Neural cell (in vitro differentiated cells): ENCODE measurements around the gene ADSL. TPM values are rescaled to one million over a fixed set of nuclear protein-coding genes. Genes with fewer than 3 reads are reported as not detected.

Experiments used
- H2AFZ ChIP-seq: fragments of 200-600, 300-800 bp; sonication (generic), shearing (Covaris generic); 2 replicates; pipeline ENCODE4 v1.6.0; 2014; ENCODE audit warnings: low read depth, mild to moderate bottlenecking, antibody characterized with exemption, low read length, moderate library complexity
- H3F3A ChIP-seq: fragments of 200-600 bp; shearing (Covaris generic); 2 replicates; pipeline ENCODE4 v1.6.1; 2016; ENCODE audit warnings: mild to moderate bottlenecking, moderate library complexity, mixed read lengths, antibody characterized with exemption, low read length; ENCODE audit not compliant: insufficient read depth, poor library complexity, severe bottlenecking
- H3K27ac ChIP-seq: fragments of 200-600, 300-800 bp; sonication (generic), shearing (Covaris generic); 2 replicates; pipeline ENCODE4 v1.5.1; 2014; ENCODE audit warnings: mild to moderate bottlenecking, low read length, moderate library complexity
- H3K27me3 ChIP-seq: fragments of 300-800, 200-600 bp; sonication (generic), shearing (Covaris generic); 2 replicates; pipeline ENCODE4 v1.6.0; 2014; ENCODE audit warnings: mild to moderate bottlenecking, low read depth, low read length, moderate library complexity; ENCODE audit not compliant: insufficient read depth
- H3K36me3 ChIP-seq: fragments of 300-800, 200-600 bp; sonication (generic), shearing (Covaris generic); 2 replicates; pipeline ENCODE4 v1.5.1; 2014; ENCODE audit warnings: mild to moderate bottlenecking, antibody characterized with exemption, low read length, moderate library complexity; ENCODE audit not compliant: insufficient read depth
- H3K4me2 ChIP-seq: fragments of 300-800, 200-600 bp; sonication (generic), shearing (Covaris generic); 2 replicates; pipeline ENCODE4 v1.6.0; 2014; ENCODE audit warnings: mild to moderate bottlenecking, low read length
- H3K4me3 ChIP-seq: fragments of 300-800, 200-600 bp; sonication (generic), shearing (Covaris generic); 2 replicates; pipeline ENCODE4 v1.5.1; 2014; ENCODE audit warnings: mild to moderate bottlenecking, low read length, moderate library complexity
- H3K79me2 ChIP-seq: fragments of 200-600 bp; shearing (Covaris generic); replicated peaks from 2 replicates; pipeline ENCODE4 v1.6.0; 2014; ENCODE audit warnings: mild to moderate bottlenecking, low read length, moderate library complexity; ENCODE audit not compliant: insufficient read depth
- H3K9ac ChIP-seq: fragments of 300-800, 200-600 bp; sonication (generic), shearing (Covaris generic); 2 replicates; pipeline ENCODE4 v1.6.1; 2016; ENCODE audit warnings: mild to moderate bottlenecking, low read length, mixed read lengths
- H3K9me2 ChIP-seq: fragments of 200-600 bp; shearing (Covaris generic); 2 replicates; pipeline ENCODE4 v1.6.1; 2016; ENCODE audit warnings: mild to moderate bottlenecking, low read length, mixed read lengths; ENCODE audit not compliant: insufficient read depth
- H3K9me3 ChIP-seq: fragments of 200-600, 300-800 bp; sonication (generic), shearing (Covaris generic); 2 replicates; pipeline ENCODE4 v1.6.1; 2016; ENCODE audit warnings: mild to moderate bottlenecking, mixed run types, low read length, moderate library complexity, mixed read lengths
- H4K20me1 ChIP-seq: fragments of 200-600 bp; shearing (Covaris generic); 2 replicates; pipeline ENCODE4 v1.6.1; 2016; ENCODE audit warnings: mild to moderate bottlenecking, mixed run types; ENCODE audit not compliant: insufficient read depth
- EP300 ChIP-seq: fragments of 450-650 bp; conservative IDR thresholded peaks from 2 replicates; pipeline ENCODE4 v1.6.1; 2014; ENCODE audit warnings: antibody characterized with exemption, mild to moderate bottlenecking, moderate library complexity; ENCODE audit not compliant: poor library complexity, severe bottlenecking
- EZH2 ChIP-seq: fragments of 200-600, 300-800 bp; shearing (Covaris generic), sonication (generic); IDR thresholded peaks from 2 replicates; pipeline ENCODE4 v1.6.1; 2014; ENCODE audit warnings: antibody characterized with exemption, low read length, borderline replicate concordance, mild to moderate bottlenecking; ENCODE audit not compliant: insufficient read depth, poor library complexity, severe bottlenecking
- MXI1 ChIP-seq: fragments of 450-650 bp; conservative IDR thresholded peaks from 2 replicates; pipeline ENCODE4 v1.6.1; 2014; ENCODE audit warnings: antibody characterized with exemption, mild to moderate bottlenecking; ENCODE audit not compliant: poor library complexity, severe bottlenecking
- POLR2AphosphoS5 ChIP-seq: IDR thresholded peaks from 2 replicates; pipeline ENCODE4 v1.6.1; 2012
- RAD21 ChIP-seq: fragments of 450-650 bp; conservative IDR thresholded peaks from 2 replicates; pipeline ENCODE4 v1.6.1; 2014; ENCODE audit warnings: antibody characterized with exemption, mild to moderate bottlenecking, moderate library complexity
- SMC3 ChIP-seq: fragments of 450-650 bp; conservative IDR thresholded peaks from 2 replicates; pipeline ENCODE4 v1.6.1; 2014; ENCODE audit warnings: antibody characterized with exemption, mild to moderate bottlenecking, moderate library complexity; ENCODE audit not compliant: poor library complexity
- TAF1 ChIP-seq: IDR thresholded peaks from 2 replicates; pipeline ENCODE4 v1.6.1; 2012; ENCODE audit warnings: low read depth
- polyA plus RNA-seq: library from polyadenylated mRNA; depleted of rRNA; stranded (reverse); fragments of >200 nt; gene quantifications from 2 replicates; pipeline ENCODE4 v1.2.3, GENCODE V29; 2014
- TF ChIP-seq, protein P1 (sequence below): fragments of 450-650 bp; IDR thresholded peaks from 2 replicates; pipeline ENCODE4 v1.5.1; 2014; ENCODE audit warnings: antibody characterized with exemption, mild to moderate bottlenecking, moderate library complexity; ENCODE audit not compliant: poor library complexity, severe bottlenecking
- TF ChIP-seq, protein P2 (sequence below): IDR thresholded peaks from 2 replicates; pipeline ENCODE4 v1.6.1; 2012; ENCODE audit warnings: borderline replicate concordance

The ADSL gene
- polyA plus RNA-seq, 1 donor from 2014 or later = 112 TPM

- TF ChIP-seq, protein P1, sequence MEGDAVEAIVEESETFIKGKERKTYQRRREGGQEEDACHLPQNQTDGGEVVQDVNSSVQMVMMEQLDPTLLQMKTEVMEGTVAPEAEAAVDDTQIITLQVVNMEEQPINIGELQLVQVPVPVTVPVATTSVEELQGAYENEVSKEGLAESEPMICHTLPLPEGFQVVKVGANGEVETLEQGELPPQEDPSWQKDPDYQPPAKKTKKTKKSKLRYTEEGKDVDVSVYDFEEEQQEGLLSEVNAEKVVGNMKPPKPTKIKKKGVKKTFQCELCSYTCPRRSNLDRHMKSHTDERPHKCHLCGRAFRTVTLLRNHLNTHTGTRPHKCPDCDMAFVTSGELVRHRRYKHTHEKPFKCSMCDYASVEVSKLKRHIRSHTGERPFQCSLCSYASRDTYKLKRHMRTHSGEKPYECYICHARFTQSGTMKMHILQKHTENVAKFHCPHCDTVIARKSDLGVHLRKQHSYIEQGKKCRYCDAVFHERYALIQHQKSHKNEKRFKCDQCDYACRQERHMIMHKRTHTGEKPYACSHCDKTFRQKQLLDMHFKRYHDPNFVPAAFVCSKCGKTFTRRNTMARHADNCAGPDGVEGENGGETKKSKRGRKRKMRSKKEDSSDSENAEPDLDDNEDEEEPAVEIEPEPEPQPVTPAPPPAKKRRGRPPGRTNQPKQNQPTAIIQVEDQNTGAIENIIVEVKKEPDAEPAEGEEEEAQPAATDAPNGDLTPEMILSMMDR = no peak
Measured at GRCh38 chr22:40434106-40434505, 87.8 kb downstream of the ADSL start (continued).

DNA sequence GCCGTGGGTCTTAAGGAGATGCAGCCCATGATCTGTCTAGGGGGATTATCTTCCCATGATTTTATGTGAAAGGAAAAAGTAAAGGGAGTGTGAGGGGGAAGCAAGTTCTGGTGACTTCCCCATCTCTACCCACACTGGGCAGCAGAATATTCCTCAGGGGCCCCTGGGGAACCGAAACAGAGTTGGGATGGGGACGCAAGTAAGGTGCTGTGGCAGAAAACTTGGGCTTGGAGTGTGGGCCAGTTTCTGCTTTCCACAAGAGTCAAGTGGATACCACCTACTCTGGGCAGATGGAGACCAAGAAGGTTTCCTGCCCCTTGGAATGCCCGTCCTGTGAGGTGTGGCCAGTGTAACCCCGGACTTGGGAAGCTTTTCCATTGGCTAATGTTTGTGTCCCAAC is 88.4 kb downstream of the ADSL start:
- Histone ChIP-seq H4K20me1 (peaks cover 4% of the 10 kb centered on the region), H3K9ac (no peak overlapping the region), H3K27me3 (no peaks in the 10 kb centered on the region), H3K4me2 (no peak overlapping the region), H3K9me2 (no peaks in the 10 kb centered on the region), H3F3A (no peaks in the 10 kb centered on the region), H3K79me2 (no peaks in the 10 kb centered on the region), H2AFZ (no peak overlapping the region), H3K4me3 (no peak overlapping the region), H3K36me3 (no peaks in the 10 kb centered on the region), H3K27ac (no peak overlapping the region), H3K9me3 (no peaks in the 10 kb centered on the region)
- TF ChIP-seq RAD21 (no peak), SMC3 (no peak), POLR2AphosphoS5 (no peak), EP300 (no peak), MXI1 (no peak), TAF1 (no peak), EZH2 (no peak)
- TF ChIP-seq, protein P2, sequence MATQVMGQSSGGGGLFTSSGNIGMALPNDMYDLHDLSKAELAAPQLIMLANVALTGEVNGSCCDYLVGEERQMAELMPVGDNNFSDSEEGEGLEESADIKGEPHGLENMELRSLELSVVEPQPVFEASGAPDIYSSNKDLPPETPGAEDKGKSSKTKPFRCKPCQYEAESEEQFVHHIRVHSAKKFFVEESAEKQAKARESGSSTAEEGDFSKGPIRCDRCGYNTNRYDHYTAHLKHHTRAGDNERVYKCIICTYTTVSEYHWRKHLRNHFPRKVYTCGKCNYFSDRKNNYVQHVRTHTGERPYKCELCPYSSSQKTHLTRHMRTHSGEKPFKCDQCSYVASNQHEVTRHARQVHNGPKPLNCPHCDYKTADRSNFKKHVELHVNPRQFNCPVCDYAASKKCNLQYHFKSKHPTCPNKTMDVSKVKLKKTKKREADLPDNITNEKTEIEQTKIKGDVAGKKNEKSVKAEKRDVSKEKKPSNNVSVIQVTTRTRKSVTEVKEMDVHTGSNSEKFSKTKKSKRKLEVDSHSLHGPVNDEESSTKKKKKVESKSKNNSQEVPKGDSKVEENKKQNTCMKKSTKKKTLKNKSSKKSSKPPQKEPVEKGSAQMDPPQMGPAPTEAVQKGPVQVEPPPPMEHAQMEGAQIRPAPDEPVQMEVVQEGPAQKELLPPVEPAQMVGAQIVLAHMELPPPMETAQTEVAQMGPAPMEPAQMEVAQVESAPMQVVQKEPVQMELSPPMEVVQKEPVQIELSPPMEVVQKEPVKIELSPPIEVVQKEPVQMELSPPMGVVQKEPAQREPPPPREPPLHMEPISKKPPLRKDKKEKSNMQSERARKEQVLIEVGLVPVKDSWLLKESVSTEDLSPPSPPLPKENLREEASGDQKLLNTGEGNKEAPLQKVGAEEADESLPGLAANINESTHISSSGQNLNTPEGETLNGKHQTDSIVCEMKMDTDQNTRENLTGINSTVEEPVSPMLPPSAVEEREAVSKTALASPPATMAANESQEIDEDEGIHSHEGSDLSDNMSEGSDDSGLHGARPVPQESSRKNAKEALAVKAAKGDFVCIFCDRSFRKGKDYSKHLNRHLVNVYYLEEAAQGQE = no peak
- TF ChIP-seq, protein P1 = no peak
